Upper lobe of left lung (tissue), 4 donors: ENCODE data around the gene KCP.

Experiments
- CTCF ChIP-seq, 6 experiments: fragments of 450-650 bp in 4 of 6; fragments of 200-600 bp in 2 of 6; sonication (generic) in 2 of 6; IDR thresholded peaks; one replicate each; pipeline ENCODE4 v1.5.1; 2016 to 2019; ENCODE audit warnings: antibody characterized with exemption in 6 of 6
- POLR2AphosphoS5 ChIP-seq, 2 donors: sonication (generic); formaldehyde crosslinking; IDR thresholded peaks; one replicate each; pipeline ENCODE4 v1.5.1; 2017; ENCODE audit warnings: antibody characterized with exemption in 2 of 2

GRCh38 chr7:128951296-128951695 lies 40.8 kb upstream of the KCP start:
- TF ChIP-seq CTCF (IDR thresholded peaks at IDR 0.05), result no peak
- TF ChIP-seq POLR2AphosphoS5 (IDR thresholded peaks at IDR 0.05), result no peak
